ENCODE results near the gene PLA2G7. TPM values are rescaled to one million over a fixed set of nuclear protein-coding genes. Genes with fewer than 3 reads are reported as not detected.
"Not testable (repeated sequence)": the region's sequence is repeated elsewhere in the genome, so short reads cannot be mapped to it uniquely, and the experiment has no call there.

The PLA2G7 gene
- total RNA-seq, 1 experiment from 2014 or later: not detected

DNA sequence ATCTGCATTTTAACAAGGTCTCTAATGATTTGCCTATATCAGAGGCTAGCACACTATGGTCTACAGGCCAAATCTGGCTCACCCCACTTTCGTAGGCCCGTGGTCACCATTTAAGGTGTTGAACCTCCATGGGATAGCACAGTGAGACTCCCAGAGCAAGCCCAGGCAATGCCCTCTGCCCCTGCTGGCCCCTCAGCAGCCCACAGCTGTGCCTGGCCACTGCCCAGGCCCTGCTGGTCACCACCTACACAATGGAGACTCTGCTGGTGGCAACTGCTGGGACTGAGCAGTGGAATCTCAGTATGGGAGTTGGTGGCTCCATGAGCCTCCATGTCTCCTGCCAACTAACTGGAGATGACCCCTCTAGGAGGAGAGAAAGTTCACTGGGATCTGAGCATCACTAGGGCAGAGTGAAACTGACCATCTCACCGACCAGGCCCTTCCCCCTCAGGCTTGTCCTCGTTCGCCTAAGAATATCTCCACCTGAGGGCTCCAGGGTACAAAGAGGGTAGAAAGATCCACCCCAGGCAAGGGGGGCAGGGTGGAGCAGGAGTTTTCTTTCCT, 13.8 kb upstream of the PLA2G7 start:
- no peak for DNase-seq (ENCODE audit: low read depth)

DNA sequence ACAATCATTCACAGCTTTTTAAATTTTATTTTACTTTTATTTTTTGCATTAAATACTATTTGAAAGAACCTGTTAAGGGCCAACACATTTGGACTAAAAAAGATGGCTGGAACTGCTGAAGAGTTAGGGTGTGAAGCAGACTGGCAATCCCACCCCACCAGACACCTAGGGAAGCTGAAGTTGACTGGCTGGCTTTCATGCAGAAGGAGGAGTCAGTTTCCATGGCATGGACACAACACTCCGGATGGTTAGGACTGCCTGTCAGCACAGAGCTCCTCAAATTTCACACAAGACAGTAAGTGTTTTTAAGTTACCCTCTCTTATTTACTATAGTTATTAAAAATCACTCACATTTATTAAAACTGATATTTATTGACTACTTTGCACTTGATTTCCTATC, 11.5 kb upstream of the PLA2G7 start, which contains the start of gene ANKRD66:
Gene ANKRD66 (plus strand): TSS at position 238 of the 400 bp plus-strand sequence. CDS start 5,016 bp downstream, outside the sequence.
- peak; percentile 13 for DNase-seq (ENCODE audit: low read depth)

DNA sequence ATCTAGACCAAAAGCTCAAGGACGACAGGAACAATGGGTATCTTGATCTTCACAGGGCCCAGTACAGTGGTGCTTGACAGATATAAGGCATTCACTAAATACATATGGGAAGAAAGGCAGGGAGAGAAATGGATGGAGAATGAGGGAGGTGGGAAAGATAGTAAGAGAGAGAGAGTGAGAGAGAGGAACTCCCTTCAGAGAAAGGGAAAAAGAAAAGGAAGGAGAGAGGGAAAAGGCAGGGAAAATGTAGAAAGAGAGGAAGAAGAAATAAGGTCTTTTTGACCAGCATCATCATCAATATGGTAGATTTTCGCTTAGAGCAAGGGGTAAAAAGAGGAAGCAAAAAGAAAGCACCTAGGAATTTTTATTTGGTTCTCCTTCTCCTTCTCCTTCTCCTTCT, 10.8 kb upstream of the PLA2G7 start:
- DNase-seq (ENCODE audit: low read depth): no peak

GRCh38 chr6:46744159-46744725, 9.1 kb upstream of the PLA2G7 start:
- DNase-seq (ENCODE audit: low read depth): not testable (repeated sequence)

DNA sequence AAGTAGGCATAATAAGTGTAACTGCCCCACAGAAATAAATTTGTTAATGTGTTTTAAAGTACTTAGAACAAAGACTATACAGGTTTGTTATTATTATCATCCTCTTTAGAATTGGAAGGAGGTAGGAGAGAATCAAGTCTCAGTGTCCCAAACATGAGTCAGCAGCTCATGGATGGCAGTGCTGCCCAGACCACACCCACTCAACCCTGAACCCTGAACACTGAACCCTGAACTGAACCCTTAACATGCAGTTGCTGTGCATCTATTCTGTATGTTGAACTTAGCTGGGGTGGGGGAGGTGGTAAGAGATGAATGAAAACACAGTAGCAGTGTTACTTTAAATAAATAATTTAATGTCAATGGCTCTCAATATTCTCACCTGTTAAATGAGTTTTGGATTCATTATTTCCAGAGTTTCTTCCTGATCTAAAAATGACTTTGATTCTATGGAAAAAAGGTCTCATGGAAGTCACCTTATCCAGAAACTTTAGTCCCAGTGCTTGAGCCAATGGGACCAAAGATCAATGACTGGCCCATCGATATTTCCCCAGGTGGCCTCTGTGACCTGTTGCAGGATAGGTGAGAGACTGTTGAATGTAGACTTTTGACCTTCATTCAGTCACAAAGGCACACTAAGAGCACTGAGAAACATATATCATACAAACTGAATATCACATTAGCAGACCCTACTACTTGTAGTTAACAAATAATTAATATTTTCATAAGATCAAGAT, 8.4 kb upstream of the PLA2G7 start:
- DNase-seq (ENCODE audit: low read depth): no peak

DNA sequence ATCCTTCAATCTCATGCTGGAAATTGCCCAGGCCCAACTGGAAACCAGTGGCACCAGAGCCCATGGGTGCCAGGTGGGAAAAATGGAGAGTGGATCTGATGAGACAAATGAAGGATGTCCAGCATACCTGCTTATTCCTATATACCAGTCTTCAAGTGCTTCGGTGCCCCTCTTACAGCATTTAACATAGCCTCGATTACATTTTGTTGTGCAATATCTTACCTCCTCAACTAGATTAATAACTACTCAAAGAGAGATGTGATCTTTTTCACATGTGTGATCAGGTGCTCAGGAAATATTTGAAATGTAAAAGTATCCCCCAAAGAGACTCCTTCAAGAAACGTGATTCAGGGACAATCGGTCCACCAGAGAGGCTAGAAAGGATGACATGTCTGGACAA, 6.7 kb upstream of the PLA2G7 start:
- DNase-seq (ENCODE audit: low read depth): no peak

GRCh38 chr6:46741482-46741881, 6.3 kb upstream of the PLA2G7 start:
- DNase-seq (ENCODE audit: low read depth): no peak

DNA sequence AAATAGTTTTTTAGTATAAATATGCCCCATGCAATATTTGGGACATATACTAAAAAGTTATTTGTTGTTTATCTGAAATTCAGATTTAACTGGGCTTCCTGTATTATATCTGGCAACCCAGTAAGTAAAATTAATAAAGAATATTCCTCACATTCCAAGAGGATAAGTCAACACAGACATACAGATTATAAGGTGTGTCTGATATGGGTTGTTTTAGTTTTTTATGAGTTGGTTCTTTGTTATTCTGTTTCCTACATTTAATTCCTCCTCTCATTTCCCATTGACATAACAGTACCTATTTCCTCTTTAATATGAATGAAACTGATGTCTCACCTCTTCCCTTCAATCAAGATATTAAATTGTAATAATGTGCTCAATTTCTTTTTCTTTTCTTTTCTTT, 1.7 kb upstream of the PLA2G7 start:
- DNase-seq (ENCODE audit: low read depth): no peak

DNA sequence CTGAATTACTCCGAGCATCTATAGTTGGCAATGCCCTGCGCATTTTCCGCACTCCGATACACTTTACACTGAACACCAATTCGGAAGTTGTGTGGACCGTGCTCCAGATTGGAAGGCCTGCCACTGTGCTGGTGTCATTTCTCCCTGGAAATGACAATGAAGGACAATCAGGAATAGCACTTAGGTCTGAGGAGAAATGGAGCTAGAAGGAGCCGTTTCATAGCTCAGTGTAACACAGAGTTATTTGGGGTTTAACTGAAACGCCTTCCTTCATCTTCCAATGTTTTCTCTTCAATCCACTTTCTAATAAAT, 501 bp upstream of the PLA2G7 start:
- DNase-seq (ENCODE audit: low read depth): no peak

DNA sequence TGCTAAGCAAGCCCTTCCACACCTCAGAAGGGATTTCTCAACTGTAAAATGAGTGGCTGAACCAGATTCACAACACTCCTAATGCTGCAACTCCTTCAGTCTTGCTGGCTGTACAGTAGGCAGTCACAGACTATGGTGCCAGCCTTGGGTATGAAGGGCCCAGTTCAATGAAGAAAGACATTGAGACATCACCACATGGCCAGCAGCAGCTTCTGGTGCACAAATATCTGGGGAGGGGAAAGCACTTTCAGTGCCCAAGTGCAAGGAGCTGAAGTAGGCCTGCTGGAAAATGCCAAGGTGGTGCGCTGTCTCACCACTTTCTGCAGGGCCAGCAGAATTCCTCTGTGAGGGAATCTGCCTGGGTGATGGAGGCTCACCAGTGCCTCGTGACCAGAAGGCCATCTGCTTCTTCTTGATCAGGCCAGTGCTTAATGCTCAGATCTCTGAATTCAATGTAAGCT, 1.8 kb downstream of the PLA2G7 start:
- DNase-seq (ENCODE audit: low read depth): no peak

DNA sequence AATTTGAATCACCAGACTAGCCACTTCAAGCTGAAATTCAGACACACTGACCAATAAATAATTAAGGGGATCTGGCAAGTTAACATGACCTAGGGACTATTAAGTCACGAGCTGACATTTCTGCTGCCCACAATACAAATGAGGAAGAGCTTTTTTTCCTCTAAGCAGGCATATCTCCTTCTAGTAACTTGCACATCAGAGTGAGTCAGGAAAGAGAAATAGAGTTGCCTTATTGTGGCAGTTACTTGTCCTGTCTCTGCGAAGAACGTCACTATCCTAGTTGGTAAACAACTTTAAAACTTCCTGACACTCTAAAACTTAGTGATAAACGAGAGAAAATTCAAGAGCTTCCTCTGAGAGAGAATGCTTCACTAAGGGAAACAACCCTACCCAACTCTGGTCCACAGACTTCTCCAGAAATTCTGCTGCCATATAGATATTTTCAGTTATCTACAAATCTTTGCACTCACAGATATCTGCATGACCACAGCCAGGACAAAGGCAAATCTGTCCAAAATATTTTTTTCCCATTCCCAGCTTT, 4.2 kb downstream of the PLA2G7 start:
- DNase-seq (ENCODE audit: low read depth): no peak

DNA sequence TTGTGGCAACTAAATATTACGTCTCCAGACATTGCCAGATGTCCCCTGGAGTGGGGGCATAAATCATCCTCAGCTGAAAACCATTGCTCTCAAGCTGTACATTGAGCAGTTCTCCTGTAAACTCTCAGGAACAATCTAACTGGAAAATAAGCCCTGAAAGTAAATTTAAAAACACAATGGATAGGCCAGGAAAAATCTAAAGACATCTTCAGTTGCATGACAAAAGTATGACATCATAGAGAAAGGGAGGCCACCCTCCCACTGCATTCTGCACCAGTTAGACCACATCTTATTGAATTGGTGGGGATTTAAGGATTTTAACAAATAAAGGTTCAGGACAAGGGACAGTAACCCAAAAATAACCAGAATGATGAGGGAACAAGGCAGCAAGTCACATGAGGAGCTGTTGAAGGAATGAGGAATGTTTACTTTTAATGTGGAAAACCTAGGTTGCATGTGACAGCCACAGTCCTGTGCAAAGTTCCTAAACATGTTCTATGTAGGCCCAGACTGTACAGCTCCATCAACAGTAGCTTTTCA, 5.3 kb downstream of the PLA2G7 start:
- DNase-seq (ENCODE audit: low read depth): no peak

DNA sequence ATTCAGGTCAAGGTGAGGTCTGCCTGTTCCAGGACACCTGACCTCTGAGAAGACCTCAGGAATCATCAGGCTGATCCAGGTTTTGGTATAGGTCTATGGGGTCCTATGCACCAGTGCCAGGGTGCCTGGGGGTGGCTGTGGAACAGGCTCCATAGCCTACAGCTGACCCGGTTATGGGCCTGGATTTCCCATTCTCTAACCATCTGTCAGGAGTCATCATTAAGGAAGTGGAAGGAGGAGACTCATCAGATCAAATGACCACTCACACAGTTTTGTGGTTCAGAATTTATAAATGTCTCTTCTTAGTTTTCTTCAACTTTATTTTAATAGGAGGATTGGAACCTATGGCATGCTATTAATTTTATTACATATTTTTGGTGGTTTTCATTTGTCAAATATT, 14.8 kb downstream of the PLA2G7 start:
- DNase-seq (ENCODE audit: low read depth): no peak

DNA sequence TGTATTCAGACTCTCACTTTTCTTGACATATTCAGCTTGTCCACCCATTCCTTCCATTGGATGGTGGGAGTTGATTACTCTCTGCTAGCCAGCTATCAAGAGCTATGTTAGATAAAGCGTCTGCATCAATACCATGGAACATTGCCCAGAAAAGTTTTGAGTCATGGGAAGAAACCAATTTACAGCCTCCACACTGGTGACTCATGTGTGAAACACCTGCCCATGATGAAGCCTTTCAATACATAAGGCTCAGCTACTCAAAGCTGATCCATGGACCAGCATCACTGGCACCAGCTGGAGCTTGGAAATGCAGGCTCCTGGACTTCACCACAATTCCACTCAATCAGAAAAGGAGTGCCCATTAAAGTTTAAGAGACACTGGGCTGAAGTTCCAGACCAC, 16.1 kb downstream of the PLA2G7 start:
- peak; percentile 86 for DNase-seq (ENCODE audit: low read depth)

DNA sequence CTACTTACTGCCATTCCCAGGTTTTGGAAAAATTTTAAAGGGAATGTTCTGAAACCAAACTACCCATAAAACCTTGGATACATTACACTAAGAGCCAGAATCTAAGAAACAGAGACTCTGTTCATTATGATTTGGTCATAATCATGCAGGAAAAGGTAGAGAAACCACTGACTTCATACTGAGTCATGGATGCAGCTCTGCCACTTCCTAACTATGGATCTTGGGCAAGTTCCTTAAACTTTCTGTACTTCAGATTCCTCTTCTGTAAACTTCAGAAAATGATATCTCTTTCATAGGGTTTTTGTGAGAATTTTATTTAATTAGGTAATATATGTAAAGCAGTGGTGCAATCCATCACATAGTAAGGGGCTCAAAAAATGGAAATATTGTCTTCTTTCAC, 20.0 kb downstream of the PLA2G7 start:
- DNase-seq (ENCODE audit: low read depth): peak; percentile 48

GRCh38 chr6:46711491-46711890, 23.7 kb downstream of the PLA2G7 start:
- no peak for DNase-seq (ENCODE audit: low read depth)

GRCh38 chr6:46706464-46706863, 28.7 kb downstream of the PLA2G7 start:
- no peak for DNase-seq (ENCODE audit: low read depth)

GRCh38 chr6:46704562-46704961, 30.6 kb downstream of the PLA2G7 start:
- peak; percentile 39 for DNase-seq (ENCODE audit: low read depth)

DNA sequence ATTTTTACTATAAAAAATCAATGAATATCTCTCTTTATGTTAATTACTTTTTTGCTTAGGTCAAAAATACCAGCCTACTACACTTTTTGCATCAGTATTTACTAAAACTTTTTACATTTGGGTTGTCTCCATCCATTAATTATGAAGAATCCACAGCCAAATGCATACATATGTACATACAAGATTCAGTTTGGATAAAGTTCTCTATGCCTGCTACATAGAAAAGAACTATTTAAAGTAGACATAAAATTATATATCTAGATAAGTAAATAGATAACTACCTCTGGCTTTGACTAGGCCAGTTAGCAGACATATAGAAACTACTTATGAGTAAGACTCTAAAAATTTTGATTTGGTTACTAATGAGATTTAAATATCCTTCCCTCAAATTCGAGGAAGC, 35.2 kb downstream of the PLA2G7 start:
- no peak for DNase-seq (ENCODE audit: low read depth)

- no peak for DNase-seq (ENCODE audit: low read depth)
Measured at GRCh38 chr6:46690911-46691451, 44.2 kb downstream of the PLA2G7 start.

GRCh38 chr6:46690141-46690755, 44.9 kb downstream of the PLA2G7 start:
- no peak for DNase-seq (ENCODE audit: low read depth)

DNA sequence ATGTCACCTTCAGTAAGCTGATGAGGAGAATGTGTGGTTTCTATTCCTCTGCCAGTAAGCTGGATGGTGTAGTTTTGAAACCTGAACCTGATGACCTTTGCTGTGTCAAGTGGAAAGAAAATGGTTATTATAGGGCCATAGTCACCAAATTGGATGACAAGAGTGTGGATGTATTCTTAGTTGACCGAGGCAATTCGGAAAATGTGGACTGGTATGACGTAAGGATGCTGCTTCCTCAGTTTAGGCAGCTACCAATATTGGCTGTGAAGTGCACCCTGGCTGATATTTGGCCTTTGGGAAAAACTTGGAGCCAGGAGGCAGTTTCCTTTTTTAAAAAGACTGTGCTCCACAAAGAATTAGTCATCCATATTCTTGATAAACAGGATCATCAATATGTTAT, 45.5 kb downstream of the PLA2G7 start:
- no peak for DNase-seq (ENCODE audit: low read depth)
